ENCODE results near the gene RWDD4.
A peak's percentile ranks its signal among the peaks of the same experiment; 100 is the strongest.
"Not testable (repeated sequence)": the region's sequence is repeated elsewhere in the genome, so short reads cannot be mapped to it uniquely, and the experiment has no call there.

The RWDD4 gene

DNA sequence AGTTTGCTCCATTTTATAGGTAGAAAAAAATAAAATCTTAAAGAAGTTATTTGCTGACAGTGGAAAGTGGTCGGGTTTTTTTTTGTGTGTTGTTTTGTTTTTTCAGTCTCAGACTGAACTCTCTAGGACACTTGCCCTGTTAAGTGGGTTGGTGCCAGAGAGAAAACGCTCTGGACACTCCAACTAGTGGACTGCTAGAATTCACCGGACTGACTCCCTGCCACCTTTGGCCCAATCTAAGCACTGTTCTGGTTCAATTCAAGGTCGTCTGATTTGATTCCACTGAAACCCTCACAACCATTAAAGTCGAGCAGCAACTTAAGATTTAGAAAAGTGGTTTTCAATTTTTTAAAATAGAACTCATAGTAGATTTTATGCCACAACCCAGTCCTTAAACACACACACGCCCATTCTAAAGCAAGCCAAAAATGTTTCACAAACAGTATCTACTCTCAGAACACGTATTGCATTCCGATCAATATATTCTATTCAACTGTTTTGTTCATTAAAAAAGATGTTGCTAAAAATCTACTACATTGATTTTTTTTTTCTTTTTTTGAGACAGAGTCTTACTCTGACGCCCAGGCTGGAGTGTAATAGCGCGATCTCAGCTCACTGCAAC, 27.3 kb downstream of the RWDD4 start:
- Mint-ChIP-seq H3K27me3 (ENCODE audit: low read depth, poor library complexity) (peaks cover 6% of the 10 kb centered on the region), H3K27ac (no peak overlapping the region), H3K4me1 (peaks cover 24% of the 10 kb centered on the region), H3K9me3 (no peaks in the 10 kb centered on the region), H3K36me3 (ENCODE audit: low read depth) (no peaks in the 10 kb centered on the region), H3K4me3 (no peak overlapping the region)
- TF ChIP-seq, protein P1, sequence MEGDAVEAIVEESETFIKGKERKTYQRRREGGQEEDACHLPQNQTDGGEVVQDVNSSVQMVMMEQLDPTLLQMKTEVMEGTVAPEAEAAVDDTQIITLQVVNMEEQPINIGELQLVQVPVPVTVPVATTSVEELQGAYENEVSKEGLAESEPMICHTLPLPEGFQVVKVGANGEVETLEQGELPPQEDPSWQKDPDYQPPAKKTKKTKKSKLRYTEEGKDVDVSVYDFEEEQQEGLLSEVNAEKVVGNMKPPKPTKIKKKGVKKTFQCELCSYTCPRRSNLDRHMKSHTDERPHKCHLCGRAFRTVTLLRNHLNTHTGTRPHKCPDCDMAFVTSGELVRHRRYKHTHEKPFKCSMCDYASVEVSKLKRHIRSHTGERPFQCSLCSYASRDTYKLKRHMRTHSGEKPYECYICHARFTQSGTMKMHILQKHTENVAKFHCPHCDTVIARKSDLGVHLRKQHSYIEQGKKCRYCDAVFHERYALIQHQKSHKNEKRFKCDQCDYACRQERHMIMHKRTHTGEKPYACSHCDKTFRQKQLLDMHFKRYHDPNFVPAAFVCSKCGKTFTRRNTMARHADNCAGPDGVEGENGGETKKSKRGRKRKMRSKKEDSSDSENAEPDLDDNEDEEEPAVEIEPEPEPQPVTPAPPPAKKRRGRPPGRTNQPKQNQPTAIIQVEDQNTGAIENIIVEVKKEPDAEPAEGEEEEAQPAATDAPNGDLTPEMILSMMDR (IDR thresholded peaks at IDR 0.05): no peak
- DNase-seq: no peak

DNA sequence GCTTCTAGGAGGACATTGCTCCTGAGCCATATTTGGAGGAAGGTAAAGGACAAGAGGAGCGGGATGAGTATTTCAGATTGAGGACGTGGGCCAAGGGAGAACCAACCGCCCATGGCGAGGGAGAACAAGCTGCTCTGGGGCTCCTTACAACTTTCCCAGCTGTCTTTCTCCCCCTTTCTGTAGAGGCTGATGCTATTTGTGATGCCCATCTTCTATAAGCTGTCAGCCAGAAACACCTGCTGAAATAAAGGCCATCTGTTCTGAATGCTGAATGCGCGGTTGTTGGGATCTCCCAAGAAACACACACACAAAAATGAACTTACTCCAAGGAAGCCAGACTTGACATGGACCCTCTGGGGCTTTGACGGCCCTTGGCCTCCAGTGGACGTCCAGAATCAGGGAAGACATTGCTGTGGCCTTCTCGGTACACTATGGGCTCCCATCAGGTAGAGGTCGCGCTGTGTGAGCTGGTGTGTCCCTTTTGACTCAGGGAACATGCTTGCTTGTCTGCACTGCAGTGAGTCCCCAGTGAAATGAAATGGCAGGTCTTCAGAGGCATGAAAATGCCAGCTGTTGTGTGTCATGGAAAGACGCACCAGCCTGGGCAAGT, 30.9 kb downstream of the RWDD4 start:
- no peaks in the 10 kb centered on the region for H3K36me3 Mint-ChIP-seq (ENCODE audit: low read depth)
- H3K27me3 Mint-ChIP-seq (ENCODE audit: low read depth, poor library complexity): peaks cover 2% of the 10 kb centered on the region
- H3K4me3 Mint-ChIP-seq: no peak overlapping the region
- TF ChIP-seq, protein P1 (IDR thresholded peaks at IDR 0.05): no peak
- peak overlapping the region; percentile 3 for H3K27ac Mint-ChIP-seq
- H3K4me1 Mint-ChIP-seq: peaks cover 6% of the 10 kb centered on the region
- no peak for DNase-seq
- no peaks in the 10 kb centered on the region for H3K9me3 Mint-ChIP-seq

DNA sequence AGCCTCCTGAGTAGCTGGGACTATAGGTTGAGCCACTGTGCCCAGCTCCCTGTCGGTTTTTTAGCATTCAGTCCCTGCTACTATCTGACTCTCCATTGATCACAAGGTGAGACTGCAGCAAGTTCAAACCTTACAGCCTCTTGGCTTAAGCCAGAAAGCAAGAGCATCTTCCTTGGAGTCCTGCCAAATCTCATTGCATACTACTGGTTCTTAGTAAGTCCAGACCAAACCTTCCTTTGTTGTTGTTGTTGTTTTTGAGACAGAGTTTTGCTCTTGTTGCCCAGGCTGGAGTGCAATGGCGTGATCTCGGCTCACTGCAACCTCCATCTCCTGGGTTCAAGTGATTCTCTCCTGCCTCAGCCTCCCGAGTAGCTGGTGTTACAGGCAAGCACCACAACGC, 31.7 kb downstream of the RWDD4 start:
- not testable (repeated sequence) for H3K4me3 Mint-ChIP-seq; H3K4me1 Mint-ChIP-seq; H3K9me3 Mint-ChIP-seq; H3K27me3 Mint-ChIP-seq (ENCODE audit: low read depth, poor library complexity); H3K36me3 Mint-ChIP-seq (ENCODE audit: low read depth); DNase-seq
- peak overlapping the region; percentile 55 for H3K27ac Mint-ChIP-seq

DNA sequence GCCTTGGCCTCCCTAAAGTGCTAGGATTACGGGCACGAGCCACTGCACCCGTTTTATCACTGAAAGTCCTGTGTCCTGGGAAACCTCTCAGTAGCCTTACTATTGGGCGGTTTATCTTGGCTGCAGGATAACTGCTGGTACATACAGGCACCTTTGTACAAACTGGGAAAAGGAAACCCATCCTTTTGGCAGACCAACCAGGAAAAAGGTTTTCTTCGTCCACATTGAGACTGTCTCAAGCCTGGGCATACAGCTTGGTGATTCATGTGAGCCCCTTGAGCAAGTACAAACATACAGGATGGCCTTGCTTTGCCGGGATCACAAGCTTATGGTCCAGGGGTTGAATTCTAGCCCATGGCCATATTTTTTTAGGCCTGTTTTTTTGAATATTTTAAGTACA, 32.8 kb downstream of the RWDD4 start:
- H3K4me1 Mint-ChIP-seq: no peaks in the 10 kb centered on the region
- no peak overlapping the region for H3K27ac Mint-ChIP-seq
- H3K9me3 Mint-ChIP-seq: no peaks in the 10 kb centered on the region
- DNase-seq: no peak
- H3K27me3 Mint-ChIP-seq (ENCODE audit: low read depth, poor library complexity): no peaks in the 10 kb centered on the region
- TF ChIP-seq, protein P1 (IDR thresholded peaks at IDR 0.05): no peak
- H3K36me3 Mint-ChIP-seq (ENCODE audit: low read depth): no peaks in the 10 kb centered on the region
- no peak overlapping the region for H3K4me3 Mint-ChIP-seq

DNA sequence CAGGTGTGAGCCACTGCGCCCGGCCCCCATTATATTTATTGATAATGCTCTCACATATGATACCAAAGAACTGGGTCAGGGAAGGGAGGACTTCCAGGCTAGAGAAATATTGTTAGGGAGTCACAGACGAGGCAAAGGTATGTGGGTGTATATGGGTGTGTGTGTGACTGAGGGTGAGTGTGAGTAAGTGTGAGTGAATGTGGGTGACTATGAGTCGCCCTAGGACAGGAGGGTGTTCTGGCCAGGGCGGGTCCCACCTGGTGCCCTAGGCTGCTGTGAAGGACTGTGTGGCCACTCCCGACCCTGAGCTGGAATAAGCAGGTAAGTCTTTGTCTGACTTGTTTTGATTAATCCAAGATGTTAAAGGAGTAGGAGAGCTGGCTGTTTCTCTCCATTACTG, 34.4 kb downstream of the RWDD4 start:
- Mint-ChIP-seq H3K4me1 (no peaks in the 10 kb centered on the region), H3K36me3 (ENCODE audit: low read depth) (no peaks in the 10 kb centered on the region), H3K9me3 (no peaks in the 10 kb centered on the region), H3K27ac (no peak overlapping the region), H3K27me3 (ENCODE audit: low read depth, poor library complexity) (no peaks in the 10 kb centered on the region), H3K4me3 (no peak overlapping the region)
- TF ChIP-seq, protein P1 (IDR thresholded peaks at IDR 0.05): no peak
- DNase-seq: no peak

DNA sequence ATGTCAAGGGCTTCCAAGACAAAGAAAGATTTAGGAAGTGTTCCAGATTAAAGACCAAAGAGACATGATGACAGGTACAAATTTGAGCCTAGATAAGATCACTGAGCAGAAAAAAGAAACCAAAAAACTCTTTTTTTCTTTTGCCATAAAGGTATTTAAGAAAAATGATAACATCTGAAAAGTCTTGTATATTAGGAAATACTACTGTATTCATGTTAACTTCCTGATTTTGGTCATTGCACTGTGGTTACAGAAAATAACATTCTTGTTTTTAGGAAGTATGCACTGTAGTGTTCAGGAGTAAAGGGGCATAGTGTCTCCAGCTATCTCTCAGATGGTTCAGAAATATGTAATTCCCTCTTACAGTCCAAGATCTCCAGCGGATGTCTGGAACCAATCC, 37.1 kb downstream of the RWDD4 start:
- H3K36me3 Mint-ChIP-seq (ENCODE audit: low read depth): no peaks in the 10 kb centered on the region
- H3K27ac Mint-ChIP-seq: no peak overlapping the region
- H3K27me3 Mint-ChIP-seq (ENCODE audit: low read depth, poor library complexity): no peaks in the 10 kb centered on the region
- H3K4me1 Mint-ChIP-seq: peaks cover 12% of the 10 kb centered on the region
- H3K4me3 Mint-ChIP-seq: no peak overlapping the region
- no peak for DNase-seq
- TF ChIP-seq, protein P1 (IDR thresholded peaks at IDR 0.05): no peak
- H3K9me3 Mint-ChIP-seq: peaks cover under 1% of the 10 kb centered on the region
